Transverse colon (tissue), 4 donors: Measurements from ENCODE around the gene PRR7. TPM values are rescaled to one million over a fixed set of nuclear protein-coding genes. Genes with fewer than 3 reads are reported as not detected.

Source experiments
- DNase-seq: peaks from one replicate; pipeline ENCODE4 v3.0.0-alpha.2; 2019
- H3K27ac ChIP-seq, 4 donors: fragments of 200-600 bp; sonication (generic); 2 replicates each; pipeline ENCODE4 v1.5.1; 2016 to 2018; ENCODE audit warnings: inconsistent platforms in 4 of 4
- H3K27me3 ChIP-seq: fragments of 200-600 bp; sonication (generic); 2 replicates; pipeline ENCODE4 v1.5.1; 2017; ENCODE audit warnings: inconsistent platforms
- H3K36me3 ChIP-seq, 4 donors: fragments of 200-600 bp; sonication (generic); 2 replicates each; pipeline ENCODE4 v1.5.1; 2017 to 2019; ENCODE audit warnings: inconsistent platforms in 4 of 4
- H3K4me1 ChIP-seq, 4 donors: fragments of 200-600 bp; sonication (generic); 2 replicates each; pipeline ENCODE4 v1.5.1; 2017 to 2020; ENCODE audit warnings: inconsistent platforms in 4 of 4
- H3K4me3 ChIP-seq, 4 donors: fragments of 200-600 bp; sonication (generic); 1 replicate in 1 of 4; 2 replicates in 3 of 4; pipeline versions ENCODE4 v1.5.1 to v1.6.1; 2017 to 2019; ENCODE audit warnings: inconsistent platforms in 4 of 4
- H3K9me3 ChIP-seq, 2 donors: fragments of 200-600 bp; sonication (generic); 2 replicates each; pipeline ENCODE4 v1.5.1; 2017 to 2019; ENCODE audit warnings: inconsistent platforms in 2 of 2
- CTCF ChIP-seq, 5 experiments: fragments of 200-600 bp in 3 of 5; fragments of 450-650 bp in 2 of 5; sonication (generic) in 3 of 5; IDR thresholded peaks; 1 replicate in 2 of 5; 2 replicates in 3 of 5; pipeline ENCODE4 v1.5.1; 2016 to 2017; ENCODE audit warnings: antibody characterized with exemption in 5 of 5, inconsistent platforms in 3 of 5, mild to moderate bottlenecking in 2 of 5, moderate library complexity in 1 of 5
- EP300 ChIP-seq: sonication (generic); formaldehyde crosslinking; IDR thresholded peaks from one replicate; pipeline ENCODE4 v1.6.1; 2017; ENCODE audit warnings: antibody characterized with exemption, low read depth
- POLR2A ChIP-seq: fragments of 450-650 bp; IDR thresholded peaks from one replicate; pipeline ENCODE4 v1.6.1; 2016; ENCODE audit warnings: antibody characterized with exemption, mild to moderate bottlenecking, moderate library complexity
- POLR2AphosphoS5 ChIP-seq, 3 donors: sonication (generic); formaldehyde crosslinking; IDR thresholded peaks; one replicate each; pipeline ENCODE4 v1.6.1; 2016; ENCODE audit warnings: antibody characterized with exemption in 3 of 3
- WGBS, 2 donors: methylation state at CpG; one replicate each; pipeline ENCODE4 v1.1.5; 2018; ENCODE audit warnings: low coverage in 1 of 2; 5-methylcytosine and 5-hydroxymethylcytosine counted together
- in situ Hi-C, 4 donors: fragments of 200-750 bp; cut with MboI; loops; one replicate each; pipeline versions ENCODE4 v1.15.0 to v1.15.1; 2017; ENCODE audit warnings: low sequenced_read_pairs in 3 of 4, low pct_ligation_motif_present in 1 of 4, low pct_unique_long_range_greater_than_20kb in 1 of 4
- intact Hi-C: fragments of 100-400 bp; cut with DNase I; formaldehyde crosslinking; loops from one replicate; pipeline ENCODE4 v1.15.1; 2023; ENCODE audit warnings: low total_unique reads
- total RNA-seq, 4 donors: library from RNA; depleted of rRNA; stranded (reverse); fragments of >200 nt; gene quantifications; one replicate each; pipeline ENCODE4 v1.1.0, GENCODE V29; 2016

Gene PRR7
- total RNA-seq, 4 donors from 2014 or later: 2.1 to 5.0 (median 2.5) TPM; not detected in 1

DNA sequence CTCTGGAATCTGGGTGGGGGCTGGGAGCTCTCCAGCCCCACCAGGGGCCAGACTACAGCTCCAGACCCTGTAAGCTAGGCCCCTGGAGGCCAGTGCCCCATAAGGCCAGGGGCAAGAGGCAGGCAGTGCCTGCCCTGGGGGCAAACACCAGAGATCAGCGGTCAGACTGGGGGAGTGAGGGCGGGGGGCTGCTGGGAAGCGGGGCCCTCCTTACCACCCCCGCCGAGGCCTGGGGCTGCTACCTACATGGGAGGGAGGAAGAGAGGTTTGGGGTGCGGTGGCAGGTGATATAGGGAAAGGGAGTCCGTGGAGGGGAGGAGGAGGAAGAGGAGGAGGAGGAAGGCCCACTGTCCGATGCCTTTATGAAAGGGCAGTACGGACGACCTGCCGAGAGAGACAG is 12.7 kb downstream of the PRR7 start:
- H3K27me3 ChIP-seq: no peaks in the 10 kb centered on the region
- H3K4me1 ChIP-seq: peaks cover 5 to 20% (median 18%) of the 10 kb centered on the region in 4 donors
- no peak overlapping the region for H3K4me3 ChIP-seq
- H3K27ac ChIP-seq: no peak overlapping the region
- 78 to 93% methylated on average over 5 to 11 of the region's 11 CpGs for WGBS, 2 donors
- in situ Hi-C loops: loop anchor here in 2 of 4 donors (5.0 to 25.0 kb wide), 2 partner anchors 67 to 147 kb away; partner anchors contain the start of genes MXD3 (in 1 of the 2), PRELID1 (in 1 of the 2) and RAB24 (in 1 of the 2)
- no peaks in the 10 kb centered on the region for H3K9me3 ChIP-seq
- intact Hi-C loops: loop anchor here (10.0 kb wide), 1 partner anchor 145 kb away; the partner anchor contains the start of gene MXD3
- no peaks in the 10 kb centered on the region for H3K36me3 ChIP-seq
- TF ChIP-seq EP300 (no peak), POLR2AphosphoS5 (IDR thresholded peaks at IDR 0.05) (no peak), POLR2A (no peak), CTCF (IDR thresholded peaks at IDR 0.05) (no peak)
- DNase-seq: no peak

- TF ChIP-seq EP300: no peak
- TF ChIP-seq POLR2A: no peak
- TF ChIP-seq POLR2AphosphoS5 (IDR thresholded peaks at IDR 0.05): no peak
- TF ChIP-seq CTCF (IDR thresholded peaks at IDR 0.05): no peak
- Histone ChIP-seq H3K27me3 (no peaks in the 10 kb centered on the region), H3K4me3 (no peak overlapping the region), H3K27ac (no peak overlapping the region), H3K9me3 (no peaks in the 10 kb centered on the region), H3K4me1 (peaks cover 5 to 17% (median 15%) of the 10 kb centered on the region in 4 donors), H3K36me3 (no peaks in the 10 kb centered on the region)
- 92% methylated on average over 28 of the region's 28 CpGs; no CpG with 5 or more reads in 1 of the 2 donors for WGBS, 2 donors
- intact Hi-C loops: loop anchor here (10.0 kb wide), 1 partner anchor 145 kb away; the partner anchor contains the start of gene MXD3
- in situ Hi-C loops: loop anchor here in 2 of 4 donors (5.0 to 25.0 kb wide), 2 partner anchors 68 to 148 kb away; partner anchors contain the start of genes MXD3 (in 1 of the 2), PRELID1 (in 1 of the 2) and RAB24 (in 1 of the 2)
- no peak for DNase-seq
Measured at GRCh38 chr5:177459819-177460628, 13.4 kb downstream of the PRR7 start.

- intact Hi-C loops (no loop called here), in situ Hi-C loops (loop anchor here in 1 of 4 donors (25.0 kb wide), 1 partner anchor 150 kb away; the partner anchor contains the start of genes MXD3, PRELID1 and RAB24)
- TF ChIP-seq CTCF (IDR thresholded peaks at IDR 0.05) (no peak), POLR2AphosphoS5 (IDR thresholded peaks at IDR 0.05) (no peak), POLR2A (no peak), EP300 (no peak)
- Histone ChIP-seq H3K27ac (no peak overlapping the region), H3K27me3 (no peaks in the 10 kb centered on the region), H3K4me1 (peaks cover 0 to 1% (median 0%) of the 10 kb centered on the region in 4 donors), H3K36me3 (no peaks in the 10 kb centered on the region), H3K9me3 (no peaks in the 10 kb centered on the region), H3K4me3 (no peak overlapping the region)
- 81% methylated on average over 27 of the region's 27 CpGs; no CpG with 5 or more reads in 1 of the 2 donors for WGBS, 2 donors
- DNase-seq: no peak
Measured at GRCh38 chr5:177462021-177462670, 15.5 kb downstream of the PRR7 start.

DNA sequence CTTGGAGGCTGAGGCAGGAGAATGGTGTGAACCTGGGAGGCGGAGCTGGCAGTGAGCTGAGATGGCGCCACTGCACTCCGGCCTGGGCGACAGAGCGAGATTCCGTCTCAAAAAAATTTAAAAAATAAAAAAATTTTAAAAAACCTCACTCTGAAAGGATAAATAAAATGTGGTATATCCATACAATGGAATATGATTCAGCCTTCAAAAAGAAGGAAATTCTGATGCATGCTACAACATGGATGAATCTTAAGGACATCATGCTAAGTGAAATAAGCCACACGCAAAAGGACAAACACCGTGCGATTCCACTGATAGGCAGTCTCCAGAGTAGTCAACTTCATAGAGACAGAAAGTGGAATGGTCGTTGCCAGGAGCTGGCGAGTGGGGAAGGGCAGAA is 18.4 kb downstream of the PRR7 start:
- H3K9me3 ChIP-seq: no peaks in the 10 kb centered on the region
- H3K36me3 ChIP-seq: no peaks in the 10 kb centered on the region
- intact Hi-C loops (no loop called here), in situ Hi-C loops (loop anchor here in 1 of 4 donors (25.0 kb wide), 1 partner anchor 153 kb away; the partner anchor contains the start of genes MXD3, PRELID1 and RAB24)
- DNase-seq: no peak
- no peak for TF ChIP-seq CTCF (IDR thresholded peaks at IDR 0.05)
- TF ChIP-seq EP300: no peak
- TF ChIP-seq POLR2AphosphoS5 (IDR thresholded peaks at IDR 0.05): no peak
- no peak for TF ChIP-seq POLR2A
- no peak overlapping the region for H3K27ac ChIP-seq
- no peaks in the 10 kb centered on the region for H3K27me3 ChIP-seq
- H3K4me1 ChIP-seq: peaks cover 0 to 5% (median 0%) of the 10 kb centered on the region in 4 donors
- H3K4me3 ChIP-seq: no peak overlapping the region
- WGBS, 2 donors: 86 to 96% methylated on average over 10 to 11 of the region's 11 CpGs
